NB4 (cell line): ENCODE results near the gene FOXO3B.
"Not testable (repeated sequence)": the region's sequence is repeated elsewhere in the genome, so short reads cannot be mapped to it uniquely, and the experiment has no call there.

Source experiments
- TF ChIP-seq, protein P1 (sequence below): IDR thresholded peaks from one replicate; pipeline ENCODE4 v1.5.1; 2012; ENCODE audit warnings: low read depth, low read length
- TF ChIP-seq, protein P2 (sequence below): IDR thresholded peaks from 2 replicates; pipeline ENCODE4 v1.6.1; 2011; ENCODE audit warnings: low read depth, low read length

DNA sequence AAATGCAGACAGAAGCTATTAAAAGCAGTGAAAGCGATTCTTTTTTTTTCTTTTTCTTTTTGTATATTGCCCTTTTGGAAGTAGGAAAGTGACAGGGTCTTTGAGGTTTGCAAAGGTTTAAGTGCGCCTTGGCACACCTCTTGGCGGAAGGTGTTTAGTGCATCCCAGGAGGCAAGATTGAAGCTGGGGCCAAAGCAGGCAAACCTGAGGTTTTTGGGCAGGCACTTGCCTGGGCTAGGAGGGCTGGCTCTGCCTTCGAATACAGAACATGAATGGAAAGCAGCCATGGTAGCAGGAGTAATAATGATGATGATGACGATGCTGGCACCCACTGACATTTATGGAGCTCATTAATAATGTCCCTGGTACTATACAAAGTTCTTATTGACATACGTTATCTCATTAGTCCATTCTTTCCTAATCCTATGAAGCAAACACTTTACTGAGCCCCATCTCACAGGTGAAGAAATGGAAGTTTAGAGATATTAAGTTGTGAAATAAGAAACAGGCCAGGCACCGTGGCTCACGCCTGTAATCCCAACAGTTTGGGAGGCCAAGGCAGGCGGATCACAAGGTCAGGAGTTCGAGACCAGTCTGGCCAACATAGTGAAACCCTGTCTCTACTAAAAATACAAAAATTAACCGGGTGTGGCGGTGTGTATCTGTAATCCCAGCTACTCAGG lies 37.5 kb upstream of the FOXO3B start:
- TF ChIP-seq, protein P1, sequence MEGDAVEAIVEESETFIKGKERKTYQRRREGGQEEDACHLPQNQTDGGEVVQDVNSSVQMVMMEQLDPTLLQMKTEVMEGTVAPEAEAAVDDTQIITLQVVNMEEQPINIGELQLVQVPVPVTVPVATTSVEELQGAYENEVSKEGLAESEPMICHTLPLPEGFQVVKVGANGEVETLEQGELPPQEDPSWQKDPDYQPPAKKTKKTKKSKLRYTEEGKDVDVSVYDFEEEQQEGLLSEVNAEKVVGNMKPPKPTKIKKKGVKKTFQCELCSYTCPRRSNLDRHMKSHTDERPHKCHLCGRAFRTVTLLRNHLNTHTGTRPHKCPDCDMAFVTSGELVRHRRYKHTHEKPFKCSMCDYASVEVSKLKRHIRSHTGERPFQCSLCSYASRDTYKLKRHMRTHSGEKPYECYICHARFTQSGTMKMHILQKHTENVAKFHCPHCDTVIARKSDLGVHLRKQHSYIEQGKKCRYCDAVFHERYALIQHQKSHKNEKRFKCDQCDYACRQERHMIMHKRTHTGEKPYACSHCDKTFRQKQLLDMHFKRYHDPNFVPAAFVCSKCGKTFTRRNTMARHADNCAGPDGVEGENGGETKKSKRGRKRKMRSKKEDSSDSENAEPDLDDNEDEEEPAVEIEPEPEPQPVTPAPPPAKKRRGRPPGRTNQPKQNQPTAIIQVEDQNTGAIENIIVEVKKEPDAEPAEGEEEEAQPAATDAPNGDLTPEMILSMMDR: not testable (repeated sequence)
- TF ChIP-seq, protein P2, sequence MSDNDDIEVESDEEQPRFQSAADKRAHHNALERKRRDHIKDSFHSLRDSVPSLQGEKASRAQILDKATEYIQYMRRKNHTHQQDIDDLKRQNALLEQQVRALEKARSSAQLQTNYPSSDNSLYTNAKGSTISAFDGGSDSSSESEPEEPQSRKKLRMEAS: not testable (repeated sequence)
